Measurements from ENCODE around the gene CACUL1. TPM values are rescaled to one million over a fixed set of nuclear protein-coding genes. Genes with fewer than 3 reads are reported as not detected.
A peak's percentile ranks its signal among the peaks of the same experiment; 100 is the strongest.

CACUL1 gene
- polyA plus RNA-seq, 1 experiment, result 15.3 TPM

GRCh38 chr10:118753331-118754228, 1.2 kb downstream of the CACUL1 start:
- ChIA-PET POLR2A (interaction anchor here (0.6 kb wide), 1 partner anchor 185 kb away, joined by 3 read pairs; no protein-coding TSS in a partner anchor), CTCF (interaction anchor here (0.7 to 2.7 kb wide), 6 partner anchors 19 to 185 kb away, joined by 3 to 17 read pairs (median 6); no protein-coding TSS in a partner anchor)
- Histone ChIP-seq H3K9me3 (ENCODE audit: control insufficient read depth, insufficient read depth, low read length) (no peaks in the 10 kb centered on the region; the same call in 1 of the 2 replicates), H3K4me3 (ENCODE audit: low read depth, low read length) (peak overlapping the region; percentile 95), H3K27me3 (ENCODE audit: control insufficient read depth, insufficient read depth, low read length) (no peaks in the 10 kb centered on the region), H3K27ac (ENCODE audit: low read depth, low read length) (peak overlapping the region; percentile 81)
- DNase-seq (ENCODE audit: low read depth, low spot score), result no peak
- no peak for TF ChIP-seq CTCF (IDR thresholded peaks at IDR 0.05; ENCODE audit: low read depth, low read length)

GRCh38 chr10:118752409-118752808, 2.4 kb downstream of the CACUL1 start:
- H3K9me3 ChIP-seq (ENCODE audit: control insufficient read depth, insufficient read depth, low read length), result no peaks in the 10 kb centered on the region; the same call in 1 of the 2 replicates
- TF ChIP-seq CTCF (IDR thresholded peaks at IDR 0.05; ENCODE audit: low read depth, low read length), result no peak
- peak overlapping the region; percentile 95 for H3K4me3 ChIP-seq (ENCODE audit: low read depth, low read length)
- no peak overlapping the region for H3K27ac ChIP-seq (ENCODE audit: low read depth, low read length)
- CTCF ChIA-PET, result interaction anchor here (1.3 kb wide), 1 partner anchor 18 kb away, joined by 6 read pairs; no protein-coding TSS in a partner anchor
- no peaks in the 10 kb centered on the region for H3K27me3 ChIP-seq (ENCODE audit: control insufficient read depth, insufficient read depth, low read length)
- POLR2A ChIA-PET, result no interaction called here
- no peak for DNase-seq (ENCODE audit: low read depth, low spot score)

GRCh38 chr10:118751265-118751664, 3.5 kb downstream of the CACUL1 start:
- ChIA-PET CTCF (interaction anchor here (1.0 to 1.8 kb wide), 3 partner anchors 16 to 183 kb away, joined by 4 to 12 read pairs (median 4); no protein-coding TSS in a partner anchor), POLR2A (no interaction called here)
- Histone ChIP-seq H3K9me3 (ENCODE audit: control insufficient read depth, insufficient read depth, low read length) (no peaks in the 10 kb centered on the region; the same call in 1 of the 2 replicates), H3K27me3 (ENCODE audit: control insufficient read depth, insufficient read depth, low read length) (no peaks in the 10 kb centered on the region), H3K4me3 (ENCODE audit: low read depth, low read length) (no peak overlapping the region), H3K27ac (ENCODE audit: low read depth, low read length) (no peak overlapping the region)
- TF ChIP-seq CTCF (IDR thresholded peaks at IDR 0.05; ENCODE audit: low read depth, low read length), result no peak
- DNase-seq (ENCODE audit: low read depth, low spot score), result no peak

- H3K4me3 ChIP-seq (ENCODE audit: low read depth, low read length), result no peak overlapping the region
- CTCF ChIA-PET, result no interaction called here
- TF ChIP-seq CTCF (IDR thresholded peaks at IDR 0.05; ENCODE audit: low read depth, low read length), result no peak
- no peak for DNase-seq (ENCODE audit: low read depth, low spot score)
- H3K27ac ChIP-seq (ENCODE audit: low read depth, low read length), result no peak overlapping the region
- H3K9me3 ChIP-seq (ENCODE audit: control insufficient read depth, insufficient read depth, low read length), result no peaks in the 10 kb centered on the region; the same call in 1 of the 2 replicates
- POLR2A ChIA-PET, result no interaction called here
- no peaks in the 10 kb centered on the region for H3K27me3 ChIP-seq (ENCODE audit: control insufficient read depth, insufficient read depth, low read length)
Measured at GRCh38 chr10:118748041-118748440, 6.7 kb downstream of the CACUL1 start.

- no peak for DNase-seq (ENCODE audit: low read depth, low spot score)
- CTCF ChIA-PET, result no interaction called here
- Histone ChIP-seq H3K27ac (ENCODE audit: low read depth, low read length) (no peak overlapping the region), H3K4me3 (ENCODE audit: low read depth, low read length) (no peak overlapping the region), H3K9me3 (ENCODE audit: control insufficient read depth, insufficient read depth, low read length) (no peaks in the 10 kb centered on the region; the same call in 1 of the 2 replicates), H3K27me3 (ENCODE audit: control insufficient read depth, insufficient read depth, low read length) (no peaks in the 10 kb centered on the region)
- POLR2A ChIA-PET, result no interaction called here
- TF ChIP-seq CTCF (IDR thresholded peaks at IDR 0.05; ENCODE audit: low read depth, low read length), result no peak
Measured at GRCh38 chr10:118746246-118746645, 8.5 kb downstream of the CACUL1 start.

All from AG04450 (cell line).